Measurements from ENCODE around the gene PLD1. TPM values are rescaled to one million over a fixed set of nuclear protein-coding genes. Genes with fewer than 3 reads are reported as not detected.

The PLD1 gene
- total RNA-seq, 5 donors from 2014 or later (not counting 1 experiment from before 2014, with no cell fraction given) = 1.8 to 3.9 (median 3.2) TPM

DNA sequence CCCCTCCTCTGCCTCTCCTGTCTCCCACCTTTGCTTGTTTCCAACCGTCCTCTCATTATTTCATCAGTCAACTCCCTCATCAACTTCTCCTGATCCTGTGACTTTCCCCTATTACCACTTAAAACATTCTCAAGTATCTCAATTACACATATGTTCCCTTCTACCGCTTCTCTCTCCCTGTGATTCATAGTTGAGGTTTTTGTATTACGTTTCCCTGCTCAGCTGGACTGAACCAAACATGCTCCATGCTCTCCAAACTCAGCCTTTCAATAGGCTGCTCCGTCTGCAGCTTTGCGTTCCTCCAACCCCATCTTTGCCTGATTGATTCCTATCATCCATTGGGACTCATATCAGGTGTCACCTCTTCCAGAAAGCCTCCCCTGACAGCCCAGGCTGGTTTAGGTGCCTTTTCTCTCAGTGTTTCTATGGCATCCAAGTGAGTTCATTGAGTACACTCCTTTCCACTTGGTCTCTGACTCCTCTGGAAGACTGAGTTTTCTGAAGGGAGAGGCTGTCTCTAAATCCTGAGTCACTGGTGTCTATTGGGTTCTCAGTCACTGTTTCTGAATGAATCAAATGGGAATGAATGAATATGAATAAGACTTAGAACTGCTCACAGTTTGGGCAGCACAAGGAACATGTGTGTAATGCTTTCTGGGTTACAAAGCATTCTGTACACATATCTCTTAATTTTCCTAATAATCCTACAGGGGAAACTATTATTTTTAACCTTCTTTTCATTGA, 56.4 kb downstream of the PLD1 start:
- no peaks in the 10 kb centered on the region for H3K9me3 ChIP-seq
- POLR2A ChIA-PET = no interaction called here
- WGBS (ENCODE audit: insufficient coverage) = 92% methylated on average over 2 of the region's 5 CpGs
- H3K27me3 Mint-ChIP-seq = peaks cover 10 to 11% of the 10 kb centered on the region in 2 donors
- H3K36me3 ChIP-seq (ENCODE audit: control insufficient read depth in 2 of 2, extremely low read depth in 1 of 2, insufficient read depth in 1 of 2, low read length in 1 of 2) = no peaks in the 10 kb centered on the region
- no peak overlapping the region for H3K27ac ChIP-seq (ENCODE audit: low read length)
- H3K4me3 Mint-ChIP-seq = no peak overlapping the region
- H3K36me3 Mint-ChIP-seq = no peaks in the 10 kb centered on the region
- no peaks in the 10 kb centered on the region for H3K27me3 ChIP-seq (replicated peaks in 1 of 2; ENCODE audit: control insufficient read depth in 2 of 2, extremely low read depth in 1 of 2, insufficient read depth in 2 of 2, low read length in 1 of 2)
- ATAC-seq (replicated peaks in 1 of 4) = no peak
- DNase-seq = no peak
- H3K4me1 Mint-ChIP-seq = no peaks in the 10 kb centered on the region
- H3K4me1 ChIP-seq (ENCODE audit: control insufficient read depth in 1 of 2, extremely low read depth in 1 of 2, insufficient read depth in 2 of 2, low read length in 2 of 2) = no peaks in the 10 kb centered on the region
- no peak overlapping the region for H3K4me3 ChIP-seq (ENCODE audit: control insufficient read depth in 1 of 2, extremely low read depth in 1 of 2, low read length in 1 of 2)
- H3K9me3 Mint-ChIP-seq = no peaks in the 10 kb centered on the region
- CTCF ChIA-PET = interaction anchor here in 1 of 2 donors (1.5 kb wide), 1 partner anchor 19 kb away, joined by 5 read pairs; no protein-coding TSS in a partner anchor
- H3K27ac Mint-ChIP-seq = no peak overlapping the region

DNA sequence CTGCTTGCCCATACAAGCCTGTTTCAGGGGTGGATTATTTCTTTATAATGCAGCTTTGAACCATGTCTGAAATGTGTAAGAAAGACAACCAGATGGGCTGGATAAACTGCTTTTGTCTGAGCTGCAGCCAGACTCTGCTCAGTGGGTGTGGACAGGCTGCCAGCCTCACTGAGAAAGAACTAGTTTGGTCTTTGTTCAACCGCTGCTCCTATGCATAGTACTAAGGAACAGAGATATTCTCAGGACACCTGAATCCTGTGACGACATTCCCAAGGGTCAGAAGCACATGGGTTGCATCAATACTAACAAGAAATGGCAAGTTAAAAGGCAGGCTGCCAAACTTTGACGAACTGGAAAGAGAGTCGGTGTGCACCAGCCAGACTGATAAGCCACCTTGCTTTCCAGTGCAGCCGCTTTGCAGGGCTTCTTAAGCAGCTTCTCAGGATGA, 57.2 kb downstream of the PLD1 start:
- CTCF ChIA-PET = no interaction called here

DNA sequence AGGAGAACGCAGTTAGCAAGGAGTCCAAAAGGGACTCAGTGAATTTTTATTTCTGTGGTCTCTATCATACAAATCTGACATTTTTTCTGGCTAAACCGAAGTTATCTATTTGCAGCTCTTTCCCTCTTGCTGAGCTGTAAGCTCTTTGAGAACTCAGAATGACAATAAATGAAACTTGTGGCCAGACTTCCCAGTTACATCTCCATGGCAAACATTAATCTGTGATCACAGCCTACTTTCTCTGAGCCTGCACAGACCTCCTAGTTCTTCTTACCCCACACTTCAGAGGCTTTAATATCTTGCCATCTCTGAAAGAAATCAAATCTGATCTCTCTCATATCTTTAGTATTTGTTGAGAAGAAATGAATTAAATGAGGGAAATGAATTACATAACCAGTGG, 58.0 kb downstream of the PLD1 start:
- Mint-ChIP-seq H3K4me1 (no peaks in the 10 kb centered on the region), H3K36me3 (no peaks in the 10 kb centered on the region), H3K9me3 (no peaks in the 10 kb centered on the region), H3K4me3 (no peak overlapping the region), H3K27me3 (peaks cover 12 to 18% of the 10 kb centered on the region in 2 donors), H3K27ac (no peak overlapping the region)
- H3K4me1 ChIP-seq (ENCODE audit: control insufficient read depth in 1 of 2, extremely low read depth in 1 of 2, insufficient read depth in 2 of 2, low read length in 2 of 2) = no peaks in the 10 kb centered on the region
- DNase-seq (no peak), ATAC-seq (replicated peaks in 1 of 4) (no peak)
- no peaks in the 10 kb centered on the region for H3K36me3 ChIP-seq (ENCODE audit: control insufficient read depth in 2 of 2, extremely low read depth in 1 of 2, insufficient read depth in 1 of 2, low read length in 1 of 2)
- H3K27ac ChIP-seq (ENCODE audit: low read length) = no peak overlapping the region
- H3K9me3 ChIP-seq = no peaks in the 10 kb centered on the region
- POLR2A ChIA-PET = no interaction called here
- WGBS (ENCODE audit: insufficient coverage) = 69% methylated on average over 2 of the region's 2 CpGs
- CTCF ChIA-PET = no interaction called here
- no peak overlapping the region for H3K4me3 ChIP-seq (ENCODE audit: control insufficient read depth in 1 of 2, extremely low read depth in 1 of 2, low read length in 1 of 2)
- no peaks in the 10 kb centered on the region for H3K27me3 ChIP-seq (replicated peaks in 1 of 2; ENCODE audit: control insufficient read depth in 2 of 2, extremely low read depth in 1 of 2, insufficient read depth in 2 of 2, low read length in 1 of 2)

More for the DNA sequence above, 57.2 kb downstream of the PLD1 start:
- Mint-ChIP-seq H3K9me3 (no peaks in the 10 kb centered on the region), H3K27ac (no peak overlapping the region), H3K4me1 (no peaks in the 10 kb centered on the region), H3K27me3 (peaks cover 12 to 16% of the 10 kb centered on the region in 2 donors), H3K36me3 (no peaks in the 10 kb centered on the region), H3K4me3 (no peak overlapping the region)
- Histone ChIP-seq H3K36me3 (ENCODE audit: control insufficient read depth in 2 of 2, extremely low read depth in 1 of 2, insufficient read depth in 1 of 2, low read length in 1 of 2) (no peaks in the 10 kb centered on the region), H3K9me3 (no peaks in the 10 kb centered on the region), H3K27ac (ENCODE audit: low read length) (no peak overlapping the region), H3K4me3 (ENCODE audit: control insufficient read depth in 1 of 2, extremely low read depth in 1 of 2, low read length in 1 of 2) (no peak overlapping the region), H3K27me3 (replicated peaks in 1 of 2; ENCODE audit: control insufficient read depth in 2 of 2, extremely low read depth in 1 of 2, insufficient read depth in 2 of 2, low read length in 1 of 2) (no peaks in the 10 kb centered on the region), H3K4me1 (ENCODE audit: control insufficient read depth in 1 of 2, extremely low read depth in 1 of 2, insufficient read depth in 2 of 2, low read length in 2 of 2) (no peaks in the 10 kb centered on the region)
- 84% methylated on average over 4 of the region's 5 CpGs for WGBS (ENCODE audit: insufficient coverage)
- DNase-seq = no peak
- POLR2A ChIA-PET = no interaction called here
- no peak for ATAC-seq (replicated peaks in 1 of 4)

DNA sequence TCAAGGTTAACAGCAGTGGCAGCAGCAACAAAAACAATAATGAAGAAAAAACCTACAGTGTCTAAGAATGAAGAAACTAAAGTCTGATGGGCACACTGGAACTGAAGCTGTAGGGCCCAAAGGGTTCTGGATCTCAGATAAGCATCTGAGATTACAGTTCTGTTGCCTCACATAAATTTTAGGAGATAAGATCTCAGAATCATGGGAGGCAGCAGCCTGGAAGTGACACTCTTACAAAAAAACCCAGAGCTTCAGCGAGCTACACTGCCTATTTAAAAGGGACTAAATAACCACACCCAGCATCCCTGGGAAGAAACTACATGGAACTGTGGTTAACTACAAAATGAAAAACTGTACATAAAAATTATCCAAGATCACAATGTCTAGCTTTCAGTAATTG, 61.2 kb downstream of the PLD1 start:
- no peak overlapping the region for H3K4me3 Mint-ChIP-seq
- ChIA-PET POLR2A (no interaction called here), CTCF (no interaction called here)
- Histone ChIP-seq H3K4me1 (ENCODE audit: control insufficient read depth in 1 of 2, extremely low read depth in 1 of 2, insufficient read depth in 2 of 2, low read length in 2 of 2) (no peaks in the 10 kb centered on the region), H3K27me3 (replicated peaks in 1 of 2; ENCODE audit: control insufficient read depth in 2 of 2, extremely low read depth in 1 of 2, insufficient read depth in 2 of 2, low read length in 1 of 2) (peaks cover 0 to 4% of the 10 kb centered on the region in 2 experiments), H3K36me3 (ENCODE audit: control insufficient read depth in 2 of 2, extremely low read depth in 1 of 2, insufficient read depth in 1 of 2, low read length in 1 of 2) (no peaks in the 10 kb centered on the region), H3K27ac (ENCODE audit: low read length) (no peak overlapping the region), H3K9me3 (no peaks in the 10 kb centered on the region), H3K4me3 (ENCODE audit: control insufficient read depth in 1 of 2, extremely low read depth in 1 of 2, low read length in 1 of 2) (no peak overlapping the region)
- H3K27ac Mint-ChIP-seq = no peak overlapping the region
- no peaks in the 10 kb centered on the region for H3K9me3 Mint-ChIP-seq
- DNase-seq (no peak), ATAC-seq (replicated peaks in 1 of 4) (no peak)
- no peaks in the 10 kb centered on the region for H3K36me3 Mint-ChIP-seq
- WGBS (ENCODE audit: insufficient coverage) = no CpG with 5 or more reads among the region's 1 CpG
- H3K27me3 Mint-ChIP-seq = peaks cover 19 to 30% of the 10 kb centered on the region in 2 donors
- H3K4me1 Mint-ChIP-seq = no peaks in the 10 kb centered on the region

DNA sequence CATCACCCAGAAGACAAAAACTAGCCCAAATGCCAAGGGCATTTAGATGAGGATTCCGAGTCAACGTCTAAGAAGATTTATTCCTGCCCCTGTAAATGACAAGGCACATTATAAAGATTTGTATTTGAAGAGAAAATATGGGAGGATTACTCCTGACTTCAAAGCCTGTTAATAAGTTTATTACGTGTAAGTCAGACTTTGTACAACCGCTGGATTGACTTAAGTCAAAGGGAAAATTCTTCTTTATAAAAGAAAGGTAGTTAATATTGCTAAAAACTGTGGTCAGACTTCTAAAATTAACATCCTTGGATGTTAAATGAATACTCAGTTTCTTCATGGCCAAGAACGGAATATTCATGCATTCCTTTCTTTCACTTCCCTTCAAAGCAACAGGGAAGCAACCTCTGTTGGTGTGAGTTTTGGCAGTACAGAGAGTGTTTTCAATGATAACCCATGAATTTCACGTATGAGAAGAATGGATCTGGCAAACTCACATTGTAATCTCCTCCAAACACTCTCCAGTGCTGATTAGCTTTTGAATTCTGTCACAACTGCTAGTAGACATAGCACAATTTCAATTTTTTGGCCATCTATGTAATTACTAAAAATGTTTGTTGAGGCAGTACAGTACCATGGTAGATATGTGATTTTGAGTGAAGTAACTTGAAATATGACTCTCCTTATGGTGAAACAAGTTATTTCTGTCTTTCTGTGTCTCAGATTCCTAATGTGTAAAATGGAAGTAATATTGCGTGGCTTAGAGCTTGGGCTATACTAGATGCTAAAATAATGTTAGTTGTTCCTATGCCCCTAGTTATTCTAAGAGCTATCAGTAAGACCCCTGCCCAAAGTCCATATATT, 62.0 kb downstream of the PLD1 start:
- H3K27me3 ChIP-seq (replicated peaks in 1 of 2; ENCODE audit: control insufficient read depth in 2 of 2, extremely low read depth in 1 of 2, insufficient read depth in 2 of 2, low read length in 1 of 2) = peaks cover 0 to 5% of the 10 kb centered on the region in 2 experiments
- H3K36me3 ChIP-seq (ENCODE audit: control insufficient read depth in 2 of 2, extremely low read depth in 1 of 2, insufficient read depth in 1 of 2, low read length in 1 of 2) = no peaks in the 10 kb centered on the region
- H3K9me3 ChIP-seq = no peaks in the 10 kb centered on the region
- ChIA-PET POLR2A (no interaction called here), CTCF (interaction anchor here in 1 of 2 donors (0.7 kb wide), 1 partner anchor 97 kb away, joined by 4 read pairs; no protein-coding TSS in a partner anchor)
- ATAC-seq (replicated peaks in 1 of 4) (no peak), DNase-seq (no peak)
- no peak overlapping the region for H3K27ac Mint-ChIP-seq
- no peak overlapping the region for H3K27ac ChIP-seq (ENCODE audit: low read length)
- no peaks in the 10 kb centered on the region for H3K36me3 Mint-ChIP-seq
- no peaks in the 10 kb centered on the region for H3K9me3 Mint-ChIP-seq
- no peak overlapping the region for H3K4me3 Mint-ChIP-seq
- H3K4me1 Mint-ChIP-seq = no peaks in the 10 kb centered on the region
- peaks cover 25 to 35% of the 10 kb centered on the region in 2 donors for H3K27me3 Mint-ChIP-seq
- no peak overlapping the region for H3K4me3 ChIP-seq (ENCODE audit: control insufficient read depth in 1 of 2, extremely low read depth in 1 of 2, low read length in 1 of 2)
- no CpG with 5 or more reads among the region's 7 CpGs for WGBS (ENCODE audit: insufficient coverage)
- no peaks in the 10 kb centered on the region for H3K4me1 ChIP-seq (ENCODE audit: control insufficient read depth in 1 of 2, extremely low read depth in 1 of 2, insufficient read depth in 2 of 2, low read length in 2 of 2)

DNA sequence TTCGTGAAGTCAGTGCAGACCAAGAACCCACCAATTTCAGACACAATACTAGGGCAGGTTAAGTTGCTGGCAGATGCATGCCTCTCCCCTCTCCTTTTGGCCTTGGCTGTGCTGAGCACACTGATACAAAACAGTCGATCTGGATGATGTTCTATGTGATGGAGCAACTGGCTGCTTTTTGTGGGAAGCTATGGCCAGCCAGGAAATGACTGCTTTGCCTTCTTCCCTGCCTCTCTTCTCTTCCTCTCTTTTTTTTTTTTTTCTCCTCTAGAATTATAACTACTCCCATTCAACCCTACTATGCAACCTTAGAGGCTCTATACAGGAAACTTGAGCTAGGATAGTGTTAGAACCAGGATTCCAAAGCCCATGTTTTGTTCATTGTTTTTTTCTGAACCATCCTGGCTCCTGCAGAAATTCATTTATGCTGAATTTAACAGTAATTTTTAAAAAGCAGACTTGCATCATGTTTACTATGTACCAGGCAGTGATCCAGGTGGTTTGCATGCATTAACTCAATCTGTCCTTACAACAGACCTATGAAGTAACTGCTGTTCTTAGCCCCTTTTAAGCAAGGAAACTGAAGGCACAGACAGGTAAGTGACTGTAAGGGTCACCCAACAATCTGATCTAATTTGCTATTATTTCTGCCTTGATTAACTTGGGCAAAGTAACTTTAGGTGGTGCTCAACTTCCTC, 62.9 kb downstream of the PLD1 start:
- Histone ChIP-seq H3K27me3 (replicated peaks in 1 of 2; ENCODE audit: control insufficient read depth in 2 of 2, extremely low read depth in 1 of 2, insufficient read depth in 2 of 2, low read length in 1 of 2) (peaks cover 0 to 6% of the 10 kb centered on the region in 2 experiments), H3K4me3 (ENCODE audit: control insufficient read depth in 1 of 2, extremely low read depth in 1 of 2, low read length in 1 of 2) (no peak overlapping the region), H3K27ac (ENCODE audit: low read length) (no peak overlapping the region), H3K4me1 (ENCODE audit: control insufficient read depth in 1 of 2, extremely low read depth in 1 of 2, insufficient read depth in 2 of 2, low read length in 2 of 2) (no peaks in the 10 kb centered on the region), H3K9me3 (no peaks in the 10 kb centered on the region), H3K36me3 (ENCODE audit: control insufficient read depth in 2 of 2, extremely low read depth in 1 of 2, insufficient read depth in 1 of 2, low read length in 1 of 2) (no peaks in the 10 kb centered on the region)
- Mint-ChIP-seq H3K9me3 (no peaks in the 10 kb centered on the region), H3K27ac (no peak overlapping the region), H3K4me3 (no peak overlapping the region), H3K4me1 (no peaks in the 10 kb centered on the region), H3K27me3 (peaks cover 31 to 36% of the 10 kb centered on the region in 2 donors), H3K36me3 (no peaks in the 10 kb centered on the region)
- DNase-seq (no peak), ATAC-seq (replicated peaks in 1 of 4) (no peak)
- POLR2A ChIA-PET = no interaction called here
- CTCF ChIA-PET = interaction anchor here in 1 of 2 donors (0.6 kb wide), 1 partner anchor 44 kb away, joined by 4 read pairs; no protein-coding TSS in a partner anchor
- 33% methylated on average over 1 of the region's 2 CpGs for WGBS (ENCODE audit: insufficient coverage)

Data from T-cell (primary cell).